Keratinocyte (primary cell): ENCODE results near the gene PACS2. TPM values are rescaled to one million over a fixed set of nuclear protein-coding genes. Genes with fewer than 3 reads are reported as not detected.

Source experiments
- DNase-seq: peaks from one replicate; pipeline ENCODE4 v3.0.0-alpha.2; 2011; ENCODE audit warnings: low read depth, missing footprints, low spot score
- FAIRE-seq: peaks from 2 replicates; lab custom pipeline; 2011; peaks lifted over from hg19 to GRCh38; lab: Jason Lieb, UNC
- H2AFZ ChIP-seq: 2 replicates; pipeline ENCODE4 v1.6.0; 2012; ENCODE audit warnings: low read length, control low read depth, inconsistent platforms; ENCODE audit not compliant: control insufficient read depth
- H3K27ac ChIP-seq: 2 replicates; pipeline ENCODE4 v1.5.1; 2011; ENCODE audit warnings: low read length; ENCODE audit not compliant: control insufficient read depth, insufficient read depth
- H3K27me3 ChIP-seq: 3 replicates; pipeline ENCODE4 v1.6.0; 2011; ENCODE audit warnings: low read length; ENCODE audit not compliant: control insufficient read depth, insufficient read depth; ENCODE audit errors: extremely low read depth
- H3K36me3 ChIP-seq, 2 experiments: 2 replicates in 1 of 2; 3 replicates in 1 of 2; pipeline ENCODE4 v1.5.1; 2011; ENCODE audit warnings: low read length in 2 of 2, mild to moderate bottlenecking in 1 of 2; ENCODE audit not compliant: control insufficient read depth in 2 of 2, insufficient read depth in 2 of 2; ENCODE audit errors: extremely low read depth in 1 of 2
- H3K4me1 ChIP-seq: 3 replicates; pipeline ENCODE4 v1.5.1; 2011; ENCODE audit warnings: low read length; ENCODE audit not compliant: control insufficient read depth, insufficient read depth; ENCODE audit errors: extremely low read depth
- H3K4me2 ChIP-seq: 3 replicates; pipeline ENCODE4 v1.6.0; 2011; ENCODE audit warnings: low read depth, low read length; ENCODE audit not compliant: control insufficient read depth, insufficient read depth; ENCODE audit errors: extremely low read depth
- H3K4me3 ChIP-seq, 3 experiments: fragments of 200-600 bp in 1 of 3; sonication (generic) in 1 of 3; 2 replicates in 2 of 3; 3 replicates in 1 of 3; pipeline ENCODE4 v1.5.1; 2011 to 2016; ENCODE audit warnings: low read length in 3 of 3, mild to moderate bottlenecking in 3 of 3, control low read depth in 2 of 3, inconsistent platforms in 1 of 3, low read depth in 1 of 3, mixed read lengths in 1 of 3, mixed run types in 1 of 3, moderate library complexity in 1 of 3; ENCODE audit not compliant: control insufficient read depth in 2 of 3, insufficient read depth in 2 of 3; ENCODE audit errors: extremely low read depth in 1 of 3
- H3K79me2 ChIP-seq: 2 replicates; pipeline ENCODE4 v1.6.0; 2012; ENCODE audit warnings: low read length; ENCODE audit not compliant: control insufficient read depth, insufficient read depth
- H3K9ac ChIP-seq: 3 replicates; pipeline ENCODE4 v1.6.0; 2011; ENCODE audit warnings: low read length; ENCODE audit not compliant: control insufficient read depth, insufficient read depth; ENCODE audit errors: extremely low read depth
- H3K9me1 ChIP-seq: 3 replicates; pipeline ENCODE4 v1.6.0; 2011; ENCODE audit warnings: low read length; ENCODE audit not compliant: control insufficient read depth, insufficient read depth; ENCODE audit errors: extremely low read depth
- H3K9me3 ChIP-seq: 2 replicates; pipeline ENCODE4 v1.5.1; 2012; ENCODE audit warnings: low read depth, low read length; ENCODE audit not compliant: control insufficient read depth
- H4K20me1 ChIP-seq: 3 replicates; pipeline ENCODE4 v1.6.0; 2011; ENCODE audit warnings: low read length; ENCODE audit not compliant: control insufficient read depth, insufficient read depth; ENCODE audit errors: extremely low read depth
- EZH2 ChIP-seq: IDR thresholded peaks from one replicate; pipeline ENCODE4 v1.6.1; 2012; ENCODE audit warnings: inconsistent platforms, mild to moderate bottlenecking, low read length, moderate library complexity
- dilution Hi-C: fragments of 300-500 bp; cut with MboI; formaldehyde crosslinking; loops from one replicate; pipeline ENCODE4 v1.7.0; 2020; ENCODE audit warnings: low sequenced_read_pairs; ENCODE audit not compliant: extremely low pct_ligation_motif_present
- polyA plus RNA-seq, 5 experiments: library from polyadenylated mRNA; depleted of rRNA in 3 of 5; stranded (reverse) in 3 of 5; stranded (forward) in 1 of 5; unstranded in 1 of 5; fragments of >200 nt; gene quantifications; 1 replicate in 1 of 5; 2 replicates in 3 of 5; 3 replicates in 1 of 5; pipeline versions ENCODE4 v1.2.1 to v1.2.3, GENCODE V29; 2011 to 2012; ENCODE audit warnings: missing spikeins in 2 of 5, low read depth in 1 of 5, low replicate concordance in 1 of 5
- TF ChIP-seq, protein P1 (sequence below), 3 experiments: IDR thresholded peaks in 1 of 3; conservative IDR thresholded peaks in 1 of 3; optimal IDR thresholded peaks in 1 of 3; 2 replicates in 2 of 3; 3 replicates in 1 of 3; pipeline versions ENCODE3 to v1.5.1; 2011; ENCODE audit warnings: low read length in 3 of 3, mild to moderate bottlenecking in 3 of 3, moderate library complexity in 2 of 3, control low read depth in 1 of 3, inconsistent platforms in 1 of 3; ENCODE audit not compliant: insufficient read depth in 2 of 3; ENCODE audit errors: extremely low read depth in 1 of 3

PACS2 gene
- polyA plus RNA-seq, 1 donor (not counting 4 experiments of a cell fraction or from before 2014, with no cell fraction given) = 11.8 TPM

DNA sequence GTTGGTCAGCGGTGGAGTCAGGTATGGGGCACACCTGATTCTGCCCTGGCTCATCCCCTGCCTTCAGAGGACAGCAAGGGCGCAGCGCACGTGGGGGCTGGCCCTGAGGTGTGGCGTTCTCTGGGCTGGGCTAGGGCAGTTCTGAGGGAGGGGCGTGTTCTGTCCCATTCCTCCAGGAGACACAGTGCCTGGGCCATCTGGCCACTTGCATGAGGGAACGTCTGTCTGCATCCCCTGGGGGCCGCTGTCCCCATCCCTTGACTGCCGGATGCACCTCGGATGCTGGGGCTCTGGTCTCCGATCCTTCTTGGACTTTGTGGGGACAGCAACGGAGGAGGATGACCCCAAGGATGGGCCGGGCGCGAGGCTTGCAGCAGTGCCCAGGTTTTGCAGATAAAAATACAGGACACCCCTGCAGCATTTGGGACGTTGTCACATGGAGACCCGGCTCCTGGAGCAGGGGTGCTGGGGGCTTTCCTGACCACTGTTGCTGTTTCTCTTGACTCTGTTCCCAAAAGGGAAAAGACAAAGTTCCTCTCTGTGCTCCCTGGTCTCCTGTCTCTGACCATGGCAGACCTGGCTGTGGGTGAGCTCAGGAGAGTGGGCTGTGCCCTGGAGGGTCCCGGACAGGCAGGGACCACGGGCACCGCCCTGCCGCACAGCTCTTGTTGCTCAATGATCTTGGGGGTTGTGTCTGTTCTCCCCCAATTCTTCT, 112.0 kb downstream of the PACS2 start:
- DNase-seq (no peak), FAIRE-seq (no peak)
- Histone ChIP-seq H4K20me1 (peaks cover 25% of the 10 kb centered on the region), H3K9ac (no peak overlapping the region), H3K27ac (no peak overlapping the region), H3K4me2 (no peak overlapping the region), H2AFZ (no peak overlapping the region), H3K27me3 (no peaks in the 10 kb centered on the region), H3K9me1 (peaks cover 2% of the 10 kb centered on the region), H3K79me2 (peaks cover 86% of the 10 kb centered on the region), H3K9me3 (no peaks in the 10 kb centered on the region), H3K36me3 (peaks cover 11 to 24% of the 10 kb centered on the region in 2 experiments), H3K4me3 (no peak overlapping the region), H3K4me1 (peaks cover 16% of the 10 kb centered on the region)
- dilution Hi-C loops = no loop called here
- TF ChIP-seq, protein P1, sequence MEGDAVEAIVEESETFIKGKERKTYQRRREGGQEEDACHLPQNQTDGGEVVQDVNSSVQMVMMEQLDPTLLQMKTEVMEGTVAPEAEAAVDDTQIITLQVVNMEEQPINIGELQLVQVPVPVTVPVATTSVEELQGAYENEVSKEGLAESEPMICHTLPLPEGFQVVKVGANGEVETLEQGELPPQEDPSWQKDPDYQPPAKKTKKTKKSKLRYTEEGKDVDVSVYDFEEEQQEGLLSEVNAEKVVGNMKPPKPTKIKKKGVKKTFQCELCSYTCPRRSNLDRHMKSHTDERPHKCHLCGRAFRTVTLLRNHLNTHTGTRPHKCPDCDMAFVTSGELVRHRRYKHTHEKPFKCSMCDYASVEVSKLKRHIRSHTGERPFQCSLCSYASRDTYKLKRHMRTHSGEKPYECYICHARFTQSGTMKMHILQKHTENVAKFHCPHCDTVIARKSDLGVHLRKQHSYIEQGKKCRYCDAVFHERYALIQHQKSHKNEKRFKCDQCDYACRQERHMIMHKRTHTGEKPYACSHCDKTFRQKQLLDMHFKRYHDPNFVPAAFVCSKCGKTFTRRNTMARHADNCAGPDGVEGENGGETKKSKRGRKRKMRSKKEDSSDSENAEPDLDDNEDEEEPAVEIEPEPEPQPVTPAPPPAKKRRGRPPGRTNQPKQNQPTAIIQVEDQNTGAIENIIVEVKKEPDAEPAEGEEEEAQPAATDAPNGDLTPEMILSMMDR (optimal IDR thresholded peaks at IDR 0.05 in 1 of 3, IDR thresholded peaks at IDR 0.05 in 1 of 3, conservative IDR thresholded peaks at IDR 0.05 in 1 of 3; ENCODE audit: extremely low read depth in 1 of 3, insufficient read depth in 2 of 3, low read length in 3 of 3) = no peak
- TF ChIP-seq EZH2 = no peak

DNA sequence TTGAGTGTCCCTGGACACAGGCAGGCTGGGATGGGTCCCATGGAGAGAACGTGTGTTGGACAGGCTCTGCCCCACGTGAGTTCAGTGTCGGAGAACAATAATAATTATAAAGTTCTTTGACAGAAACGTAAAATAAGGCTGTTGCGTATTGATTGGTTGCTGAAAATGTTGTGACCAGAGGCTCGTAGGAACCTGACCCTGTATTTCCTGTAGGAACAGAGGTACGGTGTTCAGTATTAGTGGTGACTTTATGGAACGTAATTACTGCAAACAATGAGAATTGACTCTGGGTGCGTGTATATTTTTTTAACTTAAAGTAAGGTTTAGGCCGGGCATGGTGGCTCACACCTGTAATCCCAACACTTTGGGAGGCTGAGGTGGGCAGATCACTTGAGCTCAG, 112.9 kb downstream of the PACS2 start:
- H2AFZ ChIP-seq = no peak overlapping the region
- no peak overlapping the region for H3K9ac ChIP-seq
- no peak for FAIRE-seq
- H3K4me2 ChIP-seq = no peak overlapping the region
- peaks cover 22% of the 10 kb centered on the region for H4K20me1 ChIP-seq
- H3K27ac ChIP-seq = no peak overlapping the region
- no peak for DNase-seq
- no peaks in the 10 kb centered on the region for H3K9me3 ChIP-seq
- H3K9me1 ChIP-seq = peaks cover 2% of the 10 kb centered on the region
- dilution Hi-C loops = no loop called here
- H3K4me3 ChIP-seq = no peak overlapping the region
- peaks cover 83% of the 10 kb centered on the region for H3K79me2 ChIP-seq
- no peaks in the 10 kb centered on the region for H3K27me3 ChIP-seq
- H3K36me3 ChIP-seq = peaks cover 11 to 24% of the 10 kb centered on the region in 2 experiments
- H3K4me1 ChIP-seq = peaks cover 13% of the 10 kb centered on the region
- TF ChIP-seq EZH2 = no peak
- TF ChIP-seq, protein P1 (optimal IDR thresholded peaks at IDR 0.05 in 1 of 3, IDR thresholded peaks at IDR 0.05 in 1 of 3, conservative IDR thresholded peaks at IDR 0.05 in 1 of 3; ENCODE audit: extremely low read depth in 1 of 3, insufficient read depth in 2 of 3, low read length in 3 of 3) = no peak
